ENCODE data around the gene ANKRD28.

Gene ANKRD28

DNA sequence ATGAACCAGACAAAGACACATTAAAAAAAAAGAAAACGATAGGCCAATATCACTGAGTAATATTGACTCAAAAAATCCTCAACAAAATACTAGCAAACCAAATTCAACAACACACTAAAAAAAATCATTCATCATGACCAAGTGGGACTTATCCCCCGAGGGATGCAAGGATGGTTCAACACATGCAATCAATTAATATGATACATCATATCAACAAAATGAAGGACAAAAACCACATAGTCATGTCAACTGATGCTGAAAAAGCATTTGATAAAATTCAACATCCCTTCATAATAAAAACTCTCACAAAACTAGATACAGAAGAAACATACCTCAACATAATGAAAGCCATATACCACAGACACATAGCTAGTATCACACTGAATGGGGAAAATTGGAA lies 41.8 kb upstream of the ANKRD28 start:
- no peaks in the 10 kb centered on the region for H3K36me3 ChIP-seq
- no peaks in the 10 kb centered on the region for H3K27me3 ChIP-seq (ENCODE audit: insufficient read depth, low read depth, severe bottlenecking)
- no peak overlapping the region for H3K27ac ChIP-seq
- DNase-seq, result no peak
- no peak overlapping the region for H3K4me3 ChIP-seq (ENCODE audit: low read depth, low read length)
- no peaks in the 10 kb centered on the region for H3K9me3 ChIP-seq (ENCODE audit: severe bottlenecking)
- TF ChIP-seq, protein P1, sequence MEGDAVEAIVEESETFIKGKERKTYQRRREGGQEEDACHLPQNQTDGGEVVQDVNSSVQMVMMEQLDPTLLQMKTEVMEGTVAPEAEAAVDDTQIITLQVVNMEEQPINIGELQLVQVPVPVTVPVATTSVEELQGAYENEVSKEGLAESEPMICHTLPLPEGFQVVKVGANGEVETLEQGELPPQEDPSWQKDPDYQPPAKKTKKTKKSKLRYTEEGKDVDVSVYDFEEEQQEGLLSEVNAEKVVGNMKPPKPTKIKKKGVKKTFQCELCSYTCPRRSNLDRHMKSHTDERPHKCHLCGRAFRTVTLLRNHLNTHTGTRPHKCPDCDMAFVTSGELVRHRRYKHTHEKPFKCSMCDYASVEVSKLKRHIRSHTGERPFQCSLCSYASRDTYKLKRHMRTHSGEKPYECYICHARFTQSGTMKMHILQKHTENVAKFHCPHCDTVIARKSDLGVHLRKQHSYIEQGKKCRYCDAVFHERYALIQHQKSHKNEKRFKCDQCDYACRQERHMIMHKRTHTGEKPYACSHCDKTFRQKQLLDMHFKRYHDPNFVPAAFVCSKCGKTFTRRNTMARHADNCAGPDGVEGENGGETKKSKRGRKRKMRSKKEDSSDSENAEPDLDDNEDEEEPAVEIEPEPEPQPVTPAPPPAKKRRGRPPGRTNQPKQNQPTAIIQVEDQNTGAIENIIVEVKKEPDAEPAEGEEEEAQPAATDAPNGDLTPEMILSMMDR (IDR thresholded peaks at IDR 0.05; ENCODE audit: low read depth, low read length), result no peak

DNA sequence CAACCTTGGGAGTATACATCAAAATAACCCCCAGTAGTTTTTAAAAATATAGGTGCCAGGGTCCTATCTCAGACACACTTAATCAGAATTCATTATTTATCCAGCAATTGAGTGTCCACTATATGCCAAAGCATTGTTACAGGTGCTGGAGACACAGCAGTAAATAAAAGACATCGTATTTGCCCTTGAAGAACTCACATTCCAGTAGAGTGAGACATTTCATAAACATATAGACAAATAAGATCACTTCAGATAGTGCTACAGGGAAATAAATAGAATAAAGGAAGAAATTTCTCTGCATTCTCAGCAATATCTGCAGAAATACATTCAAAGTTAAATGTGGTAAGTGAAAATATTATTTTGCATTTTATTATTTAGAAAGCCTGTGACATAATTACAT lies 34.1 kb upstream of the ANKRD28 start:
- H3K27me3 ChIP-seq (ENCODE audit: insufficient read depth, low read depth, severe bottlenecking), result no peaks in the 10 kb centered on the region
- TF ChIP-seq, protein P1 (IDR thresholded peaks at IDR 0.05; ENCODE audit: low read depth, low read length), result no peak
- no peak overlapping the region for H3K4me3 ChIP-seq (ENCODE audit: low read depth, low read length)
- no peaks in the 10 kb centered on the region for H3K36me3 ChIP-seq
- H3K9me3 ChIP-seq (ENCODE audit: severe bottlenecking), result no peaks in the 10 kb centered on the region
- no peak overlapping the region for H3K27ac ChIP-seq
- DNase-seq, result no peak

DNA sequence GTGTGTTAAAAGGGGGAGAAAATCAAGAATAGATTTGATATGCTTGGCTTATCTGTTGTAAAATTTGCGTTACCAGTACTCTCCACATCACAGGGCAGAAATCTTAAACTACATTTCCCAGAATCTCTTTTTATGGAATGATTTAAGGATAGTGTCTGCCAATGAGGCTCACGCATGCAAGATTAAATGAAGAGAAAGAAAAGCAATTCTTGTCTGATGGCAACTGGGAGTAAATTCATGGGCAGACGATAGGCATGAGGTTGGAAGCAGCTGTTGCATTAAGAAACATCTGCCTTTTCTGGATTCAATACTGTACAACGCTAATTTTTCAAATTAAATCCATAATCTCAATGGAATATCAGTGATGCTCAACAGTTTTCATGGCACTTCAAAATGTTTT lies 27.2 kb upstream of the ANKRD28 start:
- TF ChIP-seq, protein P1 (IDR thresholded peaks at IDR 0.05; ENCODE audit: low read depth, low read length), result no peak
- no peak overlapping the region for H3K4me3 ChIP-seq (ENCODE audit: low read depth, low read length)
- H3K36me3 ChIP-seq, result no peaks in the 10 kb centered on the region
- no peak for DNase-seq
- no peaks in the 10 kb centered on the region for H3K27me3 ChIP-seq (ENCODE audit: insufficient read depth, low read depth, severe bottlenecking)
- no peak overlapping the region for H3K27ac ChIP-seq
- H3K9me3 ChIP-seq (ENCODE audit: severe bottlenecking), result no peaks in the 10 kb centered on the region

DNA sequence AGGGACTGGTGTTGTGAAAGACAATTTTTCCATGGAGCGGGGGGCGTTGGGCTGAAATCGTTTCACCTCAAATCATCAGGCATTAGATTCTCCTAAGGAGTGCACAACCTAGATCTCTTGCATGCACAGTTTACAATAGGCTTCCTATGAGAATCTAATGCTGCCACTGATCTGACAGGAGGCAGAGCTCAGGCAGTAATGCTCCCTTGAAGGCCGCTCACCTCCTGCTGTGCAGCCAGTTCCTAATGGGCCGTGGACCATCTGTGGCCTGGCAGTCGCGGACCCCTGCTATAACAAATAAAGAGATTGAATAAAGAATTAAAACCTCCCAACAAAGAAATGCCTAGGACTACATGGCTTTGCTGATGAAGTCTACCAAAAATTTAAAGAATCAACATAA lies 25.3 kb upstream of the ANKRD28 start:
- no peaks in the 10 kb centered on the region for H3K9me3 ChIP-seq (ENCODE audit: severe bottlenecking)
- TF ChIP-seq, protein P1 (IDR thresholded peaks at IDR 0.05; ENCODE audit: low read depth, low read length), result no peak
- H3K27me3 ChIP-seq (ENCODE audit: insufficient read depth, low read depth, severe bottlenecking), result no peaks in the 10 kb centered on the region
- H3K4me3 ChIP-seq (ENCODE audit: low read depth, low read length), result no peak overlapping the region
- DNase-seq, result peak; percentile 63
- H3K36me3 ChIP-seq, result no peaks in the 10 kb centered on the region
- H3K27ac ChIP-seq, result no peak overlapping the region

DNA sequence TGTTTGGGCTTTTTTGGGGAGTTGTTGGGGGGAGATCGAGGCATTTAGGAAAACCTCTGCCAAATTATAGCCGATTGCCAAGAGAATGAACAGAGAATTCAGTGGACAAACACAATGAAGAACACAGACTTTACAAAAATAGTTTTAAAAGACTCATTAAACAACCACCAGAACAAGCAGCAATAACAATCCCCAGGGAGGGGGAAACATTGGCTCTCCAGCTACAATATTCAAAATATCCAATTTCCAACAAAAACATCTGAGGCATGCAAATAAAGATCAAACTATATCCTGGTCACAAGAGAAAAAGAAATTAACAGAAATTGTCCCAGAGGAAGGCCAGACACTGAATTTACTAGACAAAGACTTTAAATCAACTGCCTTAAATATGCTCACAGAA lies 24.5 kb upstream of the ANKRD28 start:
- TF ChIP-seq, protein P1 (IDR thresholded peaks at IDR 0.05; ENCODE audit: low read depth, low read length), result no peak
- no peak for DNase-seq
- H3K27ac ChIP-seq, result no peak overlapping the region
- no peaks in the 10 kb centered on the region for H3K9me3 ChIP-seq (ENCODE audit: severe bottlenecking)
- no peak overlapping the region for H3K4me3 ChIP-seq (ENCODE audit: low read depth, low read length)
- no peaks in the 10 kb centered on the region for H3K27me3 ChIP-seq (ENCODE audit: insufficient read depth, low read depth, severe bottlenecking)
- no peaks in the 10 kb centered on the region for H3K36me3 ChIP-seq

DNA sequence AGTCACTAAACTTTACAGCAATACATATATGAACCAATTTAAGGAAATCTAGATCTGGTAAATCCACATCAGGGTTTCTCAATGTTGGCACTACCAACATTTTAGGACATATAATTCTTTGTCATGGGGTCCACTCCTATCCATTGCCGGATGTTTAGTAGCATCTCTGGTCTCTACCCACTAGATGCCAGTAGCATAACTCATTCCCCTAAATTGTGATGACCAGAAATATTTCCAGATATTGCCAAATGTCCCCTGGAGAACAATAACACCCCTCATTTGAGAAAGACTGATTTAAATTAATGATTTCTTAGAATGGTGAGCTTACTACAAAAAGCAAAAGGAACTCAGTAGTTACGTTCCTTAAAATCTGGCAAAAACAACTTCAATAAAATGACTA lies 23.1 kb upstream of the ANKRD28 start:
- H3K36me3 ChIP-seq, result no peaks in the 10 kb centered on the region
- TF ChIP-seq, protein P1 (IDR thresholded peaks at IDR 0.05; ENCODE audit: low read depth, low read length), result no peak
- no peak for DNase-seq
- no peak overlapping the region for H3K27ac ChIP-seq
- no peaks in the 10 kb centered on the region for H3K9me3 ChIP-seq (ENCODE audit: severe bottlenecking)
- H3K27me3 ChIP-seq (ENCODE audit: insufficient read depth, low read depth, severe bottlenecking), result no peaks in the 10 kb centered on the region
- H3K4me3 ChIP-seq (ENCODE audit: low read depth, low read length), result no peak overlapping the region

Data from WERI-Rb-1 (cell line).